ENCODE results near the gene GCFC2.

GCFC2 gene

GRCh38 chr2:75621228-75621627, 89.5 kb downstream of the GCFC2 start:
- DNase-seq, result no peak

GRCh38 chr2:75619956-75620740, 90.6 kb downstream of the GCFC2 start:
- no peak for DNase-seq

- DNase-seq, result no peak
Measured at GRCh38 chr2:75616933-75617332, 93.8 kb downstream of the GCFC2 start.

GRCh38 chr2:75616406-75616805, 94.3 kb downstream of the GCFC2 start:
- no peak for DNase-seq

- no peak for DNase-seq
Measured at GRCh38 chr2:75614162-75614651, 96.5 kb downstream of the GCFC2 start.

- no peak for DNase-seq
Measured at GRCh38 chr2:75612862-75613243, 97.9 kb downstream of the GCFC2 start.

All from DMS79 treated with DMSO at 0.1 percent for 48 hours (cell line).